Measurements from ENCODE around the gene CHMP4A.

Gene CHMP4A

DNA sequence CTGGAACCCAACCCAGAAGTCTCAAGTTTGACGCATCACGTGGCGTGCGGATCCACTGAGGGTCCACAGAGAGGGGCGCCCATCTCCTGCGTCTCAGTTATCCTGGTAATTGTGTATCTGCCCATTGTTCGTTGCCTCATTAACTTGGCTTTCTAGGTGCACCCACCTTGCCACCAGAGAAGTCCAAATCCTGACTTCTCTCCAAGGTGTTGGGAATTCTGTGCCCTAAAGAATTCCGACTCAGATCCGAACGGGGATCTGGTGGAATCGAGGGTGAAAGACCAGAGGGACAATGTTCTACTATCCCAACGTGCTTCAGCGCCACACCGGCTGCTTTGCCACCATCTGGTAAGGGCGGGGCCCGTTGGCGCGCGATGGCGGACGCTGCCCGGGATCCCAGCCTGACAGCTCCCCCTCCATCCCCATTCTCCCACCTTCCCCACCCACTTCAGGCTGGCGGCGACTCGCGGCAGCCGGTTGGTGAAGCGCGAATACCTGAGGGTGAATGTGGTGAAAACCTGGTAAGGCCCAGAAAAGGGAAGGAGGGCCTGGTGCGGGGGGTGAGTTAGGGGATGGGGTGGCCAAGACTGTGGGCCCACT lies 40.9 kb downstream of the CHMP4A start:
- no peaks in the 10 kb centered on the region for H3K27me3 ChIP-seq (ENCODE audit: control insufficient read depth, insufficient read depth, low read length)

DNA sequence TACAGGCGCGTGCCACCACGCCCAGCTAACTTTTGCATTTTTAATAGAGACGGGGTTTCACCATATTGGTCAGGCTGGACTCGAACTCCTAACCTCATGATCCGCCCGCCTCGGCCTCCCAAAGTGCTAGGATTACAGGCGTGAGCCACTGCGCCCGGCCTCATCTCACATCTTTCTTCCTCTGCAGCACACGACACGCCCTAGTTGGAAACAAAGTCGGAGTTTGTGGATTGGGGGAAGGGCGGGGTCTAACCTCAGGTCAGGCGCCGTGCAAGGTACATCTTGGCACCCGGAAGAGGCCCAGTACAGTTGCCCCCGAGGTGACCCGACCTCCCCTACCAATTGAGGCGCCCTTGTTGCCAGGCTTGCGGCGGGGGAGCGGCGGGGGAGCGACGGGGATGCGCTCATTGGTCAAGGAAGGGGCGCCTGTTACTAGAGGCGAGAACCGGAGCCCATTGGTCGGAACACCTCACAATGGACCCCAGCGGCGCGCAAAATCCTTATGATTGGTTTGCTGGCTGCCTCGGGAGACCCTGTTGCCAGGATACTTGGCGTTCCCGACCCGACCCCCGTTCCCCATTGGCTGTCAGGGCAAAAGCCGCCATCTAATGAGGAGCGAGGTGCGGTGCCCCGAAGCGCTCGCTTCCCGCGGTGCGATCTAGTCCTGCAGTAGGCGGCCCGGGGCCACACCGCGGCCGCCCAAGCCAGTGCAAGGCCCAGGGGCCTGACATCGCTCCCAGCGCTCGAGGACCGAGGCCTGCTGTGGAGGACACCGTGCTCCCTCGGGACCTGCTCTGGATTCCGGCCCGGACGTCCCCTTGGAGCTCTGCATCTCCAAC lies 41.6 kb downstream of the CHMP4A start, which contains the start of gene REC8:
Gene REC8, plus strand, starts transcription at position 659 of the 839 bp plus-strand sequence. CDS start 473 bp downstream, outside the sequence.
- H3K27ac ChIP-seq (ENCODE audit: low read depth, low read length) = peak within 1 kb of the TSS; percentile 32
- H3K27me3 ChIP-seq (ENCODE audit: control insufficient read depth, insufficient read depth, low read length) = no peaks in the 10 kb centered on the region
- H3K9ac ChIP-seq (ENCODE audit: low read length) = no peak within 1 kb of the TSS
- H3K4me1 ChIP-seq (ENCODE audit: control insufficient read depth, insufficient read depth, low read length) = peaks cover 5% of the 10 kb centered on the region
- peak within 1 kb of the TSS; percentile 31 for H3K4me3 ChIP-seq (ENCODE audit: low read length)
- H3K36me3 ChIP-seq (ENCODE audit: control insufficient read depth, insufficient read depth, low read length) = peaks cover 11% of the 10 kb centered on the region

More for the DNA sequence above, 40.9 kb downstream of the CHMP4A start:
- Histone ChIP-seq H3K9ac (ENCODE audit: low read length) (no peak overlapping the region), H3K4me1 (ENCODE audit: control insufficient read depth, insufficient read depth, low read length) (peaks cover 5% of the 10 kb centered on the region), H3K36me3 (ENCODE audit: control insufficient read depth, insufficient read depth, low read length) (peaks cover 12% of the 10 kb centered on the region), H3K27ac (ENCODE audit: low read depth, low read length) (peak overlapping the region; percentile 0), H3K4me3 (ENCODE audit: low read length) (peak overlapping the region; percentile 31)

DNA sequence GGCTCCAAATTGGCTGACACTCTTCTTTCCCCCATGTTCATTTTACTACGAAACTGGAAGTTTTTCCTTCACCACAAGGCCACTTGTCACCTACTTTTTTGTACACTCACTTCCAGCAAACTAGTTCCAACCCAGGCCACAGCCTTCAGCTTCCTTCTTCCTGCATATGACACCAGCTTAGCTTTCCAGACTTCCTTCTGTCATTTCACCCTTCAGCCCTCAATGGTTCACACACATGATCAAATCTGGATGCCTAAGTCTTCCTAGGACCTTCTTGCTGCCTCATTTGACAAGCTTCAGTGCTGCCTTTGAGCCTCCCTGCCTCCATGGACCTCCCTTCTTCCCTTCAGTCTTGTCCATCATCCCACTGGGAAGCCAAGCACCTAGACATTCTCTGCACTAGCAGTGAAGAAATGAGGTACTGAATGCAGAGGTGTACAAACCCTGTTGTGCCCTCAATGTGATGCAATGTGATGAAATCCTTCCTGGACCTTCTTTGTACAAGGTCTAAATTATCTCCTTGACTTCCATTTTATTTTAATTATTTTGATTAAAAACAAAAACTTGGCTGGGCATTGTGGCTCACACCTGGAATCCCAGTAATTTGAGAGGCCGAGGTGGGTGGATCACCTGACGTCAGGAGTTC lies 45.7 kb downstream of the CHMP4A start:
- H3K27me3 ChIP-seq (ENCODE audit: control insufficient read depth, insufficient read depth, low read length) = no peaks in the 10 kb centered on the region
- peaks cover 39% of the 10 kb centered on the region for H3K36me3 ChIP-seq (ENCODE audit: control insufficient read depth, insufficient read depth, low read length)
- no peak overlapping the region for H3K4me3 ChIP-seq (ENCODE audit: low read length)
- H3K9ac ChIP-seq (ENCODE audit: low read length) = no peak overlapping the region
- no peak overlapping the region for H3K27ac ChIP-seq (ENCODE audit: low read depth, low read length)
- H3K4me1 ChIP-seq (ENCODE audit: control insufficient read depth, insufficient read depth, low read length) = peaks cover 8% of the 10 kb centered on the region

DNA sequence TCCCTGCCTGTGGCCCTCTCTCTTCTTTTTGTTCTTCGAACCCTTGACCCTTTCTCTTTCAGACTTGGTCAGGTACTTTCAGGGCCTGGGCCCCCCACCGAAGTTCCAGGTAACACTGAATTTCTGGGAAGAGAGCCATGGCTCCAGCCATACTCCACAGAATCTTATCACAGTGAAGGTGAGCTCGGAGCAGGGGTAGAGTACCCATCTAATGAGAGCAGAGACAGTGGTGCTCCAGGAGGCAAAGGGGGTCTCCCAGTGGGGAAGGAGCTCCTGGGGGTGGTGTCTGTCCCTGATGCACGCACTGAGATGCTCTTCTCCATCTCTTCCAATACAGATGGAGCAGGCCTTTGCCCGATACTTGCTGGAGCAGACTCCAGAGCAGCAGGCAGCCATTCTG lies 47.5 kb downstream of the CHMP4A start:
- H3K4me3 ChIP-seq (ENCODE audit: low read length) = no peak overlapping the region
- no peak overlapping the region for H3K27ac ChIP-seq (ENCODE audit: low read depth, low read length)
- H3K9ac ChIP-seq (ENCODE audit: low read length) = no peak overlapping the region
- peaks cover 39% of the 10 kb centered on the region for H3K36me3 ChIP-seq (ENCODE audit: control insufficient read depth, insufficient read depth, low read length)
- H3K27me3 ChIP-seq (ENCODE audit: control insufficient read depth, insufficient read depth, low read length) = no peaks in the 10 kb centered on the region
- H3K4me1 ChIP-seq (ENCODE audit: control insufficient read depth, insufficient read depth, low read length) = peaks cover 12% of the 10 kb centered on the region

DNA sequence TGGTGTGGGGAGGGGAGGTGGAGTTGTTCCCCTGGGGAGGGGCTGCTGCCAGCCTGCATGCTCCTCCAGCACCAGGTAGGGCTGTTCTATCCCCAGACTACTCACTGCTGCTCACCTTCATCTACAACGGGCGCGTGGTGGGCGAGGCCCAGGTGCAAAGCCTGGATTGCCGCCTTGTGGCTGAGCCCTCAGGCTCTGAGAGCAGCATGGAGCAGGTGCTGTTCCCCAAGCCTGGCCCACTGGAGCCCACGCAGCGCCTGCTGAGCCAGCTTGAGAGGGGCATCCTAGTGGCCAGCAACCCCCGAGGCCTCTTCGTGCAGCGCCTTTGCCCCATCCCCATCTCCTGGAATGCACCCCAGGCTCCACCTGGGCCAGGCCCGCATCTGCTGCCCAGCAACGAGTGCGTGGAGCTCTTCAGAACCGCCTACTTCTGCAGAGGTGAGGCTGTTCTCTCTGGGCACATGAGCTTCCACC lies 48.7 kb downstream of the CHMP4A start:
- Histone ChIP-seq H3K27ac (ENCODE audit: low read depth, low read length) (no peak overlapping the region), H3K4me3 (ENCODE audit: low read length) (no peak overlapping the region), H3K36me3 (ENCODE audit: control insufficient read depth, insufficient read depth, low read length) (peaks cover 39% of the 10 kb centered on the region), H3K4me1 (ENCODE audit: control insufficient read depth, insufficient read depth, low read length) (peaks cover 15% of the 10 kb centered on the region), H3K27me3 (ENCODE audit: control insufficient read depth, insufficient read depth, low read length) (no peaks in the 10 kb centered on the region), H3K9ac (ENCODE audit: low read length) (no peak overlapping the region)

DNA sequence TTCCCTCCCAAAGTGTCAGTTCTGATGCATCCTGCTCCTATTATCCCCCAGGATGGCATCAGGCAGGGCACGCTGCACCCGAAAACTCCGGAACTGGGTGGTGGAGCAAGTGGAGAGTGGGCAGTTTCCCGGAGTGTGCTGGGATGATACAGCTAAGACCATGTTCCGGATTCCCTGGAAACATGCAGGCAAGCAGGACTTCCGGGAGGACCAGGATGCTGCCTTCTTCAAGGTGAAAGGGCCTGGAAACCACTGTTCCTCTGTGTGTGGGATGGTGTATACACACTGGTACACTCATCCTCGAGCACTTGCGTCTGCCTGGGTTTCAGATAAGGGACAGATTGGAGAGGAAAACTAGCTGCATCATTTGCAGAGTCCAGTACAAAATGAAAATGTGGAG lies 51.2 kb downstream of the CHMP4A start:
- Histone ChIP-seq H3K9ac (ENCODE audit: low read length) (peak overlapping the region; percentile 98), H3K27ac (ENCODE audit: low read depth, low read length) (peak overlapping the region; percentile 96), H3K36me3 (ENCODE audit: control insufficient read depth, insufficient read depth, low read length) (peaks cover 47% of the 10 kb centered on the region), H3K27me3 (ENCODE audit: control insufficient read depth, insufficient read depth, low read length) (no peaks in the 10 kb centered on the region), H3K4me1 (ENCODE audit: control insufficient read depth, insufficient read depth, low read length) (peaks cover 15% of the 10 kb centered on the region), H3K4me3 (ENCODE audit: low read length) (peak overlapping the region; percentile 99)

DNA sequence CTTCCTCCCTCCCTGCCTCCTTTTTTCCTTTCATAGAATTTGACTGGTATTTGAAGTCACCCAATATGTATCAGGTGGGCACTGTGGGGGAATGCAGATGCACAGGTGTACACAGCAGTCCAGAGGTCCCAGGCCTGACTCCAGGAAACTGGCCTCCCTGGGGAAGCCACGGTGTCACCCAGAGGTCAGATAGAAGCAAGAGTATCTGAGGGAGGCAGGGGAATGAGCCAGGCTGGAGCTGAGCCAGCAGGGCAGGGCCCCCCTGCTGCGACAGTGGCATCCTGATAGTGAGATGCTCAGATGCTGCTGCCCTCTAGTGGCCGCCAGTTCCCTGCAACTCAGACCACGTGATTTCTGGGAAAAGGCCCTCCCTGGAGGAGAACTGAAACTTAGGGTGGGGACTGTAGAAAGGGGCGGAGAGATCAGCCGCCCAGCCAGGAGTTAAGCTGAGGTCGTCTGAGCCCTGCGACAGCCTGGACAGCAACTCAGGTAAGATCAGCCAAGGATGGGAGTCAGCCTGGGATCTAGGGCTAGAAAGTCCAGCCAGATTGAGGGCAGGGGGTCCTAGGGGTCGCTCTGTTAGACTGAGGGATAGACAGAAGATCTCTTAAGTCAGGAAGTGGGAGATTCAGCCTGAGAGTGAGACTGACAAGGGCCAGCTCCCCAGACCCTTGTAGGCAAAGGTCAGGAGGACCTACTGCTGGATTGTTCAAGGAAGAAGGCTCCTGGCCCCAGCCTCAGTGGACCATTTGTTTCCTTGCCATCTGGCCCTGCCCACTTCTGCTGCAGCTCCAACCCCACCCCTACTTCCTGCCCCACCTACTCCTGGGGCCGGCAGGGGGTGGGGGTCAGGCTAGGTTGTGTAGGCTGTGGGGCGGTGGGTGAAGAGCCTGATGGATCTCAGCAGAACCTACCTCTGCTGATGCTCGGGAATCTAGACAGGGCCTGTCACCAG lies 52.2 kb downstream of the CHMP4A start, which contains the start of gene IRF9:
Gene IRF9, plus strand, starts transcription at position 416 of the 955 bp plus-strand sequence. CDS start 880 bp downstream, outside the sequence.
- peak within 1 kb of the TSS; percentile 99 for H3K4me3 ChIP-seq (ENCODE audit: low read length)
- H3K9ac ChIP-seq (ENCODE audit: low read length) = peak within 1 kb of the TSS; percentile 98
- peaks cover 15% of the 10 kb centered on the region for H3K4me1 ChIP-seq (ENCODE audit: control insufficient read depth, insufficient read depth, low read length)
- peak within 1 kb of the TSS; percentile 96 for H3K27ac ChIP-seq (ENCODE audit: low read depth, low read length)
- no peaks in the 10 kb centered on the region for H3K27me3 ChIP-seq (ENCODE audit: control insufficient read depth, insufficient read depth, low read length)
- peaks cover 47% of the 10 kb centered on the region for H3K36me3 ChIP-seq (ENCODE audit: control insufficient read depth, insufficient read depth, low read length)

DNA sequence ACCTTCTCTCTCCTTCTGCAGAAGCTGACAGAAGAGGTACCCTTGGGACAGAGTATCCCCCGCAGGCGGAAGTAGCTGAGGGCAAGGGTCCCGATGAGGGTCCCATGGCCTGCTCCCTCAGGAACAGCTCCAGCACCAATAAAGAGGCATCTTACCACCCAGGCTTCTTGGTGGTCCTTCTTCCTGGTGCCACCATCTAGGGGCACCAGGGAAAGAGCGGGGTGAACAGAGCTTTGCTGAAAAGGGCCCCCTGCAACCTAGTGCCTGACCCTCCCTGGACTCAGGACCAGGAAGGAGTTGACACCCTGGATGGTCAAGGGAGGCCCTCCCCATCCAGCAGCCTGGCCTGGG lies 52.8 kb downstream of the CHMP4A start:
- H3K27ac ChIP-seq (ENCODE audit: low read depth, low read length) = peak overlapping the region; percentile 96
- H3K4me3 ChIP-seq (ENCODE audit: low read length) = no peak overlapping the region
- H3K36me3 ChIP-seq (ENCODE audit: control insufficient read depth, insufficient read depth, low read length) = peaks cover 47% of the 10 kb centered on the region
- H3K9ac ChIP-seq (ENCODE audit: low read length) = no peak overlapping the region
- H3K27me3 ChIP-seq (ENCODE audit: control insufficient read depth, insufficient read depth, low read length) = no peaks in the 10 kb centered on the region
- peaks cover 15% of the 10 kb centered on the region for H3K4me1 ChIP-seq (ENCODE audit: control insufficient read depth, insufficient read depth, low read length)

DNA sequence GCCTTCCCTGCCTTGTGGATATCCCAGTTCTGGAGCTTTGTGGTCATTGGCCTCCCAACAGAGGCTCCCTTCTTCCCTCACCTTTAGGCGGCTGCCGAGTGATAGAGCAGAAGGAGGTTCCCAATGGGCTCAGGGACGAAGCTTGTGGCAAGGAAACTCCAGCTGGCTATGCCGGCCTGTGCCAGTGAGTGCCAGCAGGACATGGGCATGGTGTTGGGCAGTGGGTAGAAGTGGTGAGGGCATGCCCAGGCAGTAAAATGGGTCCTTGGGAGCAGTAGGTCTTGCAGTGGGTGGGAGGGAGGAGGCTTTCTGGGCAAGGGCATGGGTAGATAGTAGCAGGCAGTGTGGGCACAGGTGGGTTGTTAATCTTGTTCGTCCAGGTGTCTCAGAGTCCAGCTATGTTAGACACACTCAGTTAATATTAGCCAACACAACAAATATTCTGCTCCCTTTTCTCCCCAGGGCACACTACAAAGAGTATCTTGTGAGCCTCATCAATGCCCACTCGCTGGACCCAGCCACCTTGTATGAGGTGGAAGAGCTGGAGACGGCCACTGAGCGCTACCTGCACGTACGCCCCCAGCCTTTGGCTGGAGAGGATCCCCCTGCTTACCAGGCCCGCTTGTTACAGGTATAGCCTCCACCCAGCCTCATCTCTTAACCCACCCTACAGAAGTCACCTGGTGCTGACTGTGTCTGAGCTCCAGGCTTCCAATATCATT lies 53.4 kb downstream of the CHMP4A start:
- Histone ChIP-seq H3K4me1 (ENCODE audit: control insufficient read depth, insufficient read depth, low read length) (peaks cover 15% of the 10 kb centered on the region), H3K4me3 (ENCODE audit: low read length) (no peak overlapping the region), H3K27ac (ENCODE audit: low read depth, low read length) (no peak overlapping the region), H3K36me3 (ENCODE audit: control insufficient read depth, insufficient read depth, low read length) (peaks cover 47% of the 10 kb centered on the region), H3K9ac (ENCODE audit: low read length) (no peak overlapping the region), H3K27me3 (ENCODE audit: control insufficient read depth, insufficient read depth, low read length) (no peaks in the 10 kb centered on the region)

All from rectal smooth muscle tissue (tissue), 1 donor.